Lung (tissue), 12 donors: ENCODE results near the gene SPATA7. TPM values are rescaled to one million over a fixed set of nuclear protein-coding genes. Genes with fewer than 3 reads are reported as not detected.

Experiments
- ATAC-seq: fragments of 200-7000 bp; cut with Tn5 transposase; one replicate; pipeline ENCODE4 v1.9.1; 2020; ENCODE audit warnings: moderate number of reproducible peaks; ENCODE audit not compliant: insufficient read depth, low FRiP score
- DNase-seq, 3 donors: peaks; one replicate each; pipeline ENCODE4 v3.0.0-alpha.2; 2013 to 2017
- H3K27ac ChIP-seq, 2 donors: one replicate each; pipeline ENCODE4 v1.5.1; 2013; ENCODE audit warnings: mild to moderate bottlenecking in 2 of 2, moderate library complexity in 2 of 2, control low read depth in 1 of 2, inconsistent platforms in 1 of 2, low read depth in 1 of 2, low read length in 1 of 2
- H3K27me3 ChIP-seq, 3 donors: one replicate each; pipeline ENCODE4 v1.5.1; 2013; ENCODE audit warnings: low read length in 2 of 3; ENCODE audit not compliant: control insufficient read depth in 3 of 3, insufficient read depth in 3 of 3
- H3K36me3 ChIP-seq, 4 donors: one replicate each; pipeline ENCODE4 v1.5.1; 2013; ENCODE audit warnings: low read length in 4 of 4, mild to moderate bottlenecking in 1 of 4, moderate library complexity in 1 of 4; ENCODE audit not compliant: control insufficient read depth in 4 of 4, insufficient read depth in 4 of 4
- H3K4me1 ChIP-seq, 5 donors: one replicate each; pipeline ENCODE4 v1.5.1; 2013; ENCODE audit warnings: low read length in 5 of 5, mild to moderate bottlenecking in 2 of 5, moderate library complexity in 1 of 5; ENCODE audit not compliant: control insufficient read depth in 5 of 5, insufficient read depth in 5 of 5
- H3K4me3 ChIP-seq: one replicate; pipeline ENCODE4 v1.5.1; 2013; ENCODE audit warnings: mild to moderate bottlenecking, control low read depth, moderate library complexity
- H3K9ac ChIP-seq, 2 donors: one replicate each; pipeline ENCODE4 v1.5.1; 2013; ENCODE audit warnings: low read length in 2 of 2, control low read depth in 1 of 2; ENCODE audit not compliant: insufficient read depth in 1 of 2
- H3K9me3 ChIP-seq, 4 donors: one replicate each; pipeline ENCODE4 v1.5.1; 2013; ENCODE audit warnings: low read length in 3 of 4, mild to moderate bottlenecking in 1 of 4, moderate library complexity in 1 of 4; ENCODE audit not compliant: control insufficient read depth in 4 of 4, insufficient read depth in 3 of 4
- CTCF ChIP-seq: IDR thresholded peaks from 2 replicates; pipeline ENCODE4 v1.5.1; 2012; ENCODE audit warnings: mild to moderate bottlenecking; ENCODE audit errors: control extremely low read depth, extremely low read depth
- WGBS, 2 donors: extraction: QIAGEN DNeasy Blood & Tissue Kit; methylation state at CpG; one replicate each; pipeline ENCODE4 v1.1.7; 2013; 5-methylcytosine and 5-hydroxymethylcytosine counted together
- polyA plus RNA-seq, 2 donors: library from polyadenylated mRNA; stranded (reverse); fragments of 200-250 nt; gene quantifications; one replicate each; pipeline ENCODE4 v1.2.1, GENCODE V29; 2013
- total RNA-seq, 2 donors: library from RNA; depleted of rRNA in 1 of 2; stranded (reverse); fragments of >200 nt in 1 of 2; gene quantifications; one replicate each; pipeline ENCODE4 v1.2.1, GENCODE V29; 2014 to 2021
- donor health status: control.
- donor health status: control.
- donor health status: Bipolar disorder and iron deficiency.
- donor health status: healthy.
- donor health status: DM: yes; HTN: yes; CAD: no.

The SPATA7 gene
- total and polyA plus RNA-seq, 4 donors: 4.3 to 34.0 (median 9.7) TPM

- no peaks in the 10 kb centered on the region for H3K4me1 ChIP-seq
- ATAC-seq (no peak), DNase-seq (no peak)
- no peak overlapping the region for H3K27ac ChIP-seq
- peaks cover 2 to 24% (median 8%) of the 10 kb centered on the region in 4 donors for H3K36me3 ChIP-seq
- H3K9ac ChIP-seq: no peak overlapping the region
- H3K4me3 ChIP-seq: no peak overlapping the region
- H3K27me3 ChIP-seq: no peaks in the 10 kb centered on the region
- no peaks in the 10 kb centered on the region for H3K9me3 ChIP-seq
- TF ChIP-seq CTCF: no peak
- WGBS, 2 donors: 85 to 88% methylated on average over 2 of the region's 2 CpGs
Measured at GRCh38 chr14:88430976-88431375, 45.5 kb downstream of the SPATA7 start.

GRCh38 chr14:88437658-88438057 lies 52.2 kb downstream of the SPATA7 start:
- no peak overlapping the region for H3K9ac ChIP-seq
- no peaks in the 10 kb centered on the region for H3K27me3 ChIP-seq
- no peak for TF ChIP-seq CTCF
- H3K9me3 ChIP-seq: no peaks in the 10 kb centered on the region
- no peak for ATAC-seq
- H3K27ac ChIP-seq: no peak overlapping the region
- DNase-seq: no peak
- 92 to 97% methylated on average over 5 of the region's 5 CpGs for WGBS, 2 donors
- H3K36me3 ChIP-seq: peaks cover 6 to 26% (median 17%) of the 10 kb centered on the region in 4 donors
- no peak overlapping the region for H3K4me3 ChIP-seq
- H3K4me1 ChIP-seq: no peaks in the 10 kb centered on the region

- Histone ChIP-seq H3K9ac (no peak overlapping the region), H3K4me1 (no peaks in the 10 kb centered on the region), H3K9me3 (no peaks in the 10 kb centered on the region), H3K36me3 (peaks cover 6 to 25% (median 16%) of the 10 kb centered on the region in 4 donors), H3K4me3 (no peak overlapping the region), H3K27ac (no peak overlapping the region), H3K27me3 (no peaks in the 10 kb centered on the region)
- WGBS, 2 donors: 94 to 96% methylated on average over 2 of the region's 2 CpGs
- DNase-seq: no peak
- no peak for TF ChIP-seq CTCF
- ATAC-seq: no peak
Measured at GRCh38 chr14:88439088-88439487, 53.6 kb downstream of the SPATA7 start.

- no peak overlapping the region for H3K9ac ChIP-seq
- no peak for TF ChIP-seq CTCF
- DNase-seq: no peak
- WGBS, 2 donors: 89 to 93% methylated on average over 4 of the region's 4 CpGs
- H3K36me3 ChIP-seq: peaks cover 0 to 22% (median 7%) of the 10 kb centered on the region in 4 donors
- H3K9me3 ChIP-seq: no peaks in the 10 kb centered on the region
- no peak overlapping the region for H3K27ac ChIP-seq
- H3K4me1 ChIP-seq: no peaks in the 10 kb centered on the region
- no peak overlapping the region for H3K4me3 ChIP-seq
- ATAC-seq: no peak
- H3K27me3 ChIP-seq: no peaks in the 10 kb centered on the region
Measured at GRCh38 chr14:88452231-88452630, 66.8 kb downstream of the SPATA7 start.
